ENCODE measurements around the gene ME2.
"Not testable (repeated sequence)": the region's sequence is repeated elsewhere in the genome, so short reads cannot be mapped to it uniquely, and the experiment has no call there.

The ME2 gene

DNA sequence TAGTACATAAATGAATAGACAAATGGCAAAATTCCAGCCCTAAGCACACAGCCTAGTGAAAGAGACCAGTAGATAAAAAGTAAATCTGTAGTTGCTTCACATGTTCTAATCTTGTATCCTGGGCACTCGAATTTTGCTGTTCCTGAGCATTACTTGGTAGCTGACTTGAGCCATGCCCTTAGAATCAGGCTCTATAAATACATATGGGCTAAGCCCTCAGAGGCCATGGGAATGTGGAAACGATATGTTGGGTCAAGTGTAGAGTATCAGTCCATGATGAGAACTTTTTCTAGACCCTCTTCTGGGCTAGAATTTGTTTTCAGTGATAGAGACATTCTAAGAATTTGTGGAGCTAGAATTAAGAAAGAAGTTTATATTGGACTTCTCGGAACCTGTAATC is 110.8 kb downstream of the ME2 start:
- H3K27me3 ChIP-seq (ENCODE audit: insufficient read depth, low read length, poor library complexity, severe bottlenecking): no peaks in the 10 kb centered on the region
- H2AFZ ChIP-seq (ENCODE audit: low read length): no peak overlapping the region
- H3K9me2 ChIP-seq (replicated peaks; ENCODE audit: low read depth, low read length): no peaks in the 10 kb centered on the region
- H3K4me1 ChIP-seq (ENCODE audit: insufficient read depth, low read length, poor library complexity, severe bottlenecking): no peaks in the 10 kb centered on the region
- H3K4me2 ChIP-seq (ENCODE audit: low read depth, low read length, poor library complexity, severe bottlenecking): no peak overlapping the region
- no peaks in the 10 kb centered on the region for H3K9me3 ChIP-seq (ENCODE audit: insufficient read depth, low read depth, low read length)
- H3K4me3 ChIP-seq (ENCODE audit: low read length, poor library complexity, severe bottlenecking): no peak overlapping the region
- no peak overlapping the region for H3K9ac ChIP-seq (ENCODE audit: low read depth, low read length, poor library complexity, severe bottlenecking)
- no peaks in the 10 kb centered on the region for H3K79me2 ChIP-seq (ENCODE audit: insufficient read depth, low read length)
- no peaks in the 10 kb centered on the region for H4K20me1 ChIP-seq (ENCODE audit: insufficient read depth, low read length, poor library complexity, severe bottlenecking)
- H3F3A ChIP-seq (ENCODE audit: low read depth): no peaks in the 10 kb centered on the region
- no peaks in the 10 kb centered on the region for H3K36me3 ChIP-seq (ENCODE audit: insufficient read depth, low read length)
- TF ChIP-seq, protein P1, sequence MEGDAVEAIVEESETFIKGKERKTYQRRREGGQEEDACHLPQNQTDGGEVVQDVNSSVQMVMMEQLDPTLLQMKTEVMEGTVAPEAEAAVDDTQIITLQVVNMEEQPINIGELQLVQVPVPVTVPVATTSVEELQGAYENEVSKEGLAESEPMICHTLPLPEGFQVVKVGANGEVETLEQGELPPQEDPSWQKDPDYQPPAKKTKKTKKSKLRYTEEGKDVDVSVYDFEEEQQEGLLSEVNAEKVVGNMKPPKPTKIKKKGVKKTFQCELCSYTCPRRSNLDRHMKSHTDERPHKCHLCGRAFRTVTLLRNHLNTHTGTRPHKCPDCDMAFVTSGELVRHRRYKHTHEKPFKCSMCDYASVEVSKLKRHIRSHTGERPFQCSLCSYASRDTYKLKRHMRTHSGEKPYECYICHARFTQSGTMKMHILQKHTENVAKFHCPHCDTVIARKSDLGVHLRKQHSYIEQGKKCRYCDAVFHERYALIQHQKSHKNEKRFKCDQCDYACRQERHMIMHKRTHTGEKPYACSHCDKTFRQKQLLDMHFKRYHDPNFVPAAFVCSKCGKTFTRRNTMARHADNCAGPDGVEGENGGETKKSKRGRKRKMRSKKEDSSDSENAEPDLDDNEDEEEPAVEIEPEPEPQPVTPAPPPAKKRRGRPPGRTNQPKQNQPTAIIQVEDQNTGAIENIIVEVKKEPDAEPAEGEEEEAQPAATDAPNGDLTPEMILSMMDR (conservative IDR thresholded peaks at IDR 0.05; ENCODE audit: low read length): no peak
- no peak for TF ChIP-seq EZH2phosphoT487 (IDR thresholded peaks at IDR 0.05; ENCODE audit: borderline replicate concordance)

DNA sequence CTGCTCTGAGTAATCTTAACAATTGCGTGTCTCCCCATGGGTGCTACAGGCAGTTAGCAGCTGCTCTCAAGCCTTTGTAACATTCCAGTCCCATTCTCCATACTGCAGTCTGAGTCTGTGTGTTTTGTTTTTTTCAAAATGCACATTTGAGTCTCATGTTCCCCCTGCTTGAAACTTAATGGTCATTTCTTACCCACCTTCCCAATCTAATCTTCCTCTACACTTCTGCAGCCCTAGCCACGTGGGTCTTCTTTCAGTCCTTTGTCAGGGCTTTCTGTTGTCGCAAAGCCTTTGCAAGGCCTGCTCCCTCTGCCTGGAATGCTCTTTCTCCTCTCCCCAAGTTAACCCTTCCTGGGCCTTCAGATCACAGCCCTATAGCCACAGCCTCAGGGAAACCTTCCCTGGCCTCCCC is 113.4 kb downstream of the ME2 start:
- H3K4me1 ChIP-seq (ENCODE audit: insufficient read depth, low read length, poor library complexity, severe bottlenecking): no peaks in the 10 kb centered on the region
- TF ChIP-seq, protein P1 (conservative IDR thresholded peaks at IDR 0.05; ENCODE audit: low read length): no peak
- no peak for TF ChIP-seq EZH2phosphoT487 (IDR thresholded peaks at IDR 0.05; ENCODE audit: borderline replicate concordance)
- no peak overlapping the region for H3K4me2 ChIP-seq (ENCODE audit: low read depth, low read length, poor library complexity, severe bottlenecking)
- no peaks in the 10 kb centered on the region for H3K9me3 ChIP-seq (ENCODE audit: insufficient read depth, low read depth, low read length)
- no peak overlapping the region for H3K4me3 ChIP-seq (ENCODE audit: low read length, poor library complexity, severe bottlenecking)
- no peaks in the 10 kb centered on the region for H4K20me1 ChIP-seq (ENCODE audit: insufficient read depth, low read length, poor library complexity, severe bottlenecking)
- no peaks in the 10 kb centered on the region for H3K9me2 ChIP-seq (replicated peaks; ENCODE audit: low read depth, low read length)
- H2AFZ ChIP-seq (ENCODE audit: low read length): no peak overlapping the region
- no peaks in the 10 kb centered on the region for H3F3A ChIP-seq (ENCODE audit: low read depth)
- H3K36me3 ChIP-seq (ENCODE audit: insufficient read depth, low read length): no peaks in the 10 kb centered on the region
- H3K79me2 ChIP-seq (ENCODE audit: insufficient read depth, low read length): no peaks in the 10 kb centered on the region
- no peaks in the 10 kb centered on the region for H3K27me3 ChIP-seq (ENCODE audit: insufficient read depth, low read length, poor library complexity, severe bottlenecking)
- H3K9ac ChIP-seq (ENCODE audit: low read depth, low read length, poor library complexity, severe bottlenecking): no peak overlapping the region

GRCh38 chr18:50994031-50994430 is 115.1 kb downstream of the ME2 start:
- Histone ChIP-seq H3K9ac (ENCODE audit: low read depth, low read length, poor library complexity, severe bottlenecking) (no peak overlapping the region), H3K79me2 (ENCODE audit: insufficient read depth, low read length) (no peaks in the 10 kb centered on the region), H3K27me3 (ENCODE audit: insufficient read depth, low read length, poor library complexity, severe bottlenecking) (no peaks in the 10 kb centered on the region), H3K4me2 (ENCODE audit: low read depth, low read length, poor library complexity, severe bottlenecking) (no peak overlapping the region), H3K36me3 (ENCODE audit: insufficient read depth, low read length) (no peaks in the 10 kb centered on the region), H4K20me1 (ENCODE audit: insufficient read depth, low read length, poor library complexity, severe bottlenecking) (no peaks in the 10 kb centered on the region), H3K4me3 (ENCODE audit: low read length, poor library complexity, severe bottlenecking) (no peak overlapping the region), H3F3A (ENCODE audit: low read depth) (no peaks in the 10 kb centered on the region), H3K9me3 (ENCODE audit: insufficient read depth, low read depth, low read length) (no peaks in the 10 kb centered on the region), H3K9me2 (replicated peaks; ENCODE audit: low read depth, low read length) (no peaks in the 10 kb centered on the region), H3K4me1 (ENCODE audit: insufficient read depth, low read length, poor library complexity, severe bottlenecking) (no peaks in the 10 kb centered on the region), H2AFZ (ENCODE audit: low read length) (no peak overlapping the region)
- TF ChIP-seq, protein P1 (conservative IDR thresholded peaks at IDR 0.05; ENCODE audit: low read length): no peak
- TF ChIP-seq EZH2phosphoT487 (IDR thresholded peaks at IDR 0.05; ENCODE audit: borderline replicate concordance): no peak

DNA sequence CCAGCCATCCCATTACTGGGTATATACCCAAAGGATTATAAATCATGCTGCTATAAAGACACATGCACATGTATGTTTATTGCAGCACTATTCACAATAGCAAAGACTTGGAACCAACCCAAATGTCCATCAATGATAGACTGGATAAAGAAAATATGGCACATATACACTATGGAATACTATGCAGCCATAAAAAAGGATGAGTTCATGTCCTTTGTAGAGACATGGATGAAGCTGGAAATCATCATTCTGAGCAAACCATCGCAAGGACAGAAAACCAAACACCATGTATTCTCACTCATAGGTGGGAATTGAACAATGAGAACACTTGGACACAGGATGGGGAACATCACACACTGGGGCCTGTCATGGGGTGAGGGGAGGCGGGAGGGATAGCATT is 124.3 kb downstream of the ME2 start:
- not testable (repeated sequence) for H3K36me3 ChIP-seq (ENCODE audit: insufficient read depth, low read length); H3K79me2 ChIP-seq (ENCODE audit: insufficient read depth, low read length); H4K20me1 ChIP-seq (ENCODE audit: insufficient read depth, low read length, poor library complexity, severe bottlenecking); H3F3A ChIP-seq (ENCODE audit: low read depth); H3K27me3 ChIP-seq (ENCODE audit: insufficient read depth, low read length, poor library complexity, severe bottlenecking); H3K9me2 ChIP-seq (replicated peaks; ENCODE audit: low read depth, low read length); H3K4me2 ChIP-seq (ENCODE audit: low read depth, low read length, poor library complexity, severe bottlenecking); H2AFZ ChIP-seq (ENCODE audit: low read length); H3K4me1 ChIP-seq (ENCODE audit: insufficient read depth, low read length, poor library complexity, severe bottlenecking); H3K9ac ChIP-seq (ENCODE audit: low read depth, low read length, poor library complexity, severe bottlenecking); H3K9me3 ChIP-seq (ENCODE audit: insufficient read depth, low read depth, low read length); H3K4me3 ChIP-seq (ENCODE audit: low read length, poor library complexity, severe bottlenecking)

Measured in Loucy (cell line).